Calu3 (cell line): ENCODE results near the gene USF2. TPM values are rescaled to one million over a fixed set of nuclear protein-coding genes. Genes with fewer than 3 reads are reported as not detected.

Experiments used
- BruUV-seq: library from RNA; stranded (reverse); fragments of 400-500 nt; replicated peaks from 2 replicates; lab custom pipeline; 2021; lab: Mats Ljungman, UMichigan
- CTCF ChIA-PET: fragments of 300-600 bp; sonication (Branson Sonifier 250); formaldehyde crosslinking; loops from one replicate; lab custom pipeline; 2022; ENCODE audit warnings: antibody characterized with exemption; lab: Charles Lee
- DNase-seq: peaks from one replicate; pipeline ENCODE4 v3.0.0; 2022
- H3K27ac Mint-ChIP-seq: one replicate; pipeline ENCODE4 v1.8.0; 2022; ENCODE audit warnings: mixed read lengths; ENCODE audit not compliant: unreplicated experiment
- H3K27me3 Mint-ChIP-seq: one replicate; pipeline ENCODE4 v1.8.0; 2022; ENCODE audit warnings: mixed read lengths; ENCODE audit not compliant: unreplicated experiment
- H3K36me3 Mint-ChIP-seq: one replicate; pipeline ENCODE4 v1.8.0; 2022; ENCODE audit warnings: mild to moderate bottlenecking, moderate library complexity, mixed read lengths; ENCODE audit not compliant: insufficient read depth, unreplicated experiment
- H3K4me1 Mint-ChIP-seq: one replicate; pipeline ENCODE4 v1.8.0; 2022; ENCODE audit warnings: mild to moderate bottlenecking, low read depth, mixed read lengths; ENCODE audit not compliant: unreplicated experiment
- H3K4me3 Mint-ChIP-seq: one replicate; pipeline ENCODE4 v1.8.0; 2022; ENCODE audit warnings: mild to moderate bottlenecking, low read depth, moderate library complexity, mixed read lengths; ENCODE audit not compliant: unreplicated experiment
- H3K9me3 Mint-ChIP-seq: one replicate; pipeline ENCODE4 v1.8.0; 2022; ENCODE audit warnings: low read depth, mixed read lengths; ENCODE audit not compliant: unreplicated experiment
- CTCF ChIP-seq: fragments of 200-600 bp; IDR thresholded peaks from one replicate; pipeline ENCODE4 v1.8.0; 2022; ENCODE audit warnings: antibody characterized with exemption; ENCODE audit not compliant: unreplicated experiment
- intact Hi-C: fragments of 100-400 bp; cut with micrococcal nuclease; formaldehyde crosslinking; loops from one replicate; pipeline ENCODE4 v1.10.0; 2022; ENCODE audit not compliant: unreplicated experiment
- total RNA-seq: library from RNA; stranded (reverse); gene quantifications from 2 replicates; pipeline ENCODE4 v1.2.3, GENCODE V29; 2022

USF2 gene
- total RNA-seq, 1 experiment from 2014 or later = 127 TPM

- Mint-ChIP-seq H3K4me1 (no peaks in the 10 kb centered on the region), H3K27ac (no peak overlapping the region), H3K9me3 (no peaks in the 10 kb centered on the region), H3K36me3 (peaks cover 82% of the 10 kb centered on the region), H3K4me3 (no peak overlapping the region), H3K27me3 (no peaks in the 10 kb centered on the region)
- intact Hi-C loops = no loop called here
- CTCF ChIA-PET = interaction anchor here (0.5 to 1.4 kb wide), 2 partner anchors 12 to 58 kb away, joined by 3 to 4 read pairs; no protein-coding TSS in a partner anchor
- no peak for TF ChIP-seq CTCF
- no TSS peak for BruUV-seq
- DNase-seq = no peak
Measured at GRCh38 chr19:35273686-35274259, 5.0 kb downstream of the USF2 start.

DNA sequence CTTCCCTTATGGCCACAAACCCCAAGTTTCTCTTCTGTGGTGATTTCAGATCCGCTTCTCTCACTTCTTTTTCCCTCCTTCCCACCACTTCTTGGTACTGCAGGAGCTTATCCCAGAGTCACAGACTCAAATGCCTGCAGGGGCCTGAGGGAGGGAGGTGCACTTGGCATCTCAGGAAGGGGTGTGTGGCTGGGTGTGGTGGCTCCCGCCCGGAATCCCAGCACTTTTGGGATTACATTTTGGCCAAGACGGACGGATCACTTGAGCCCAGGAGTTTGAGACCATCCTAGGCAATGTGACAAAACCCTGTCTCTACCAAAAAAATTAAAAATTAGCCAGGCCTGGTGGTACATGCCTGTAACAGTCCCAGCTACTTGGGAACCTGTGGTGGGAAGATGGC lies 5.6 kb downstream of the USF2 start:
- DNase-seq = no peak
- no TSS peak for BruUV-seq
- no peak overlapping the region for H3K4me3 Mint-ChIP-seq
- H3K4me1 Mint-ChIP-seq = no peaks in the 10 kb centered on the region
- H3K27ac Mint-ChIP-seq = no peak overlapping the region
- H3K36me3 Mint-ChIP-seq = peaks cover 84% of the 10 kb centered on the region
- H3K9me3 Mint-ChIP-seq = no peaks in the 10 kb centered on the region
- CTCF ChIA-PET = interaction anchor here (0.5 to 1.4 kb wide), 2 partner anchors 11 to 58 kb away, joined by 3 to 4 read pairs; no protein-coding TSS in a partner anchor
- intact Hi-C loops = no loop called here
- TF ChIP-seq CTCF = no peak
- no peaks in the 10 kb centered on the region for H3K27me3 Mint-ChIP-seq

GRCh38 chr19:35276706-35277281 lies 8.0 kb downstream of the USF2 start:
- H3K27me3 Mint-ChIP-seq = peaks cover 10% of the 10 kb centered on the region
- H3K4me1 Mint-ChIP-seq = no peaks in the 10 kb centered on the region
- TF ChIP-seq CTCF = no peak
- BruUV-seq = no TSS peak
- H3K27ac Mint-ChIP-seq = no peak overlapping the region
- DNase-seq = no peak
- H3K4me3 Mint-ChIP-seq = no peak overlapping the region
- CTCF ChIA-PET = no interaction called here
- intact Hi-C loops = no loop called here
- no peaks in the 10 kb centered on the region for H3K9me3 Mint-ChIP-seq
- H3K36me3 Mint-ChIP-seq = peaks cover 72% of the 10 kb centered on the region

DNA sequence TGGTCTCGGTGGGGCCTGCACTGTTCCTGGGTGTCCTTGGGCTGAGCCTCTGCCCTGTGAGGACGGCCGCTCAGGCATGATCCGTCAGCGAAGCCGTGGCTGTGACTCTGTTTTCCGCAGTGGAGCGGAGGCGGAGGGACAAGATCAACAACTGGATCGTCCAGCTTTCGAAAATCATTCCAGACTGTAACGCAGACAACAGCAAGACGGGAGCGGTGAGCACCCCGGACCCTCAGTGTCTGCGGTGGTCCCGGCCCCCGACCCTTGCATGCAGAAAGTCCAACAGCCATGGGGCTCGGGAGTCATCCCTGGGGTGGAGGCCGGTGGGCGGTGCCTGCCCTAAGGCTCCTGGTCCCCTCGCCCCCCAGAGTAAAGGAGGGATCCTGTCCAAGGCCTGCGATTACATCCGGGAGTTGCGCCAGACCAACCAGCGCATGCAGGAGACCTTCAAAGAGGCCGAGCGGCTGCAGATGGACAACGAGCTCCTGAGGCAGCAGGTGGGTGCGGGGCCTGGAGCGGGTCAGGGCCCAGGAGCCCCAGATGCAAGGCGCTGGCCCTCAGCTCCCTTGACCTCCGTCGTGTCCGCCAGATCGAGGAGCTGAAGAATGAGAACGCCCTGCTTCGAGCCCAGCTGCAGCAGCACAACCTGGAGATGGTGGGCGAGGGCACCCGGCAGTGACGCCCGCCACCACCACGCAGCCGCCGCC lies 10.0 kb downstream of the USF2 start:
- CTCF ChIA-PET = no interaction called here

More for the DNA sequence above, 10.0 kb downstream of the USF2 start:
- no peaks in the 10 kb centered on the region for H3K4me1 Mint-ChIP-seq
- peaks cover 29% of the 10 kb centered on the region for H3K27me3 Mint-ChIP-seq
- H3K27ac Mint-ChIP-seq = no peak overlapping the region
- peaks cover 58% of the 10 kb centered on the region for H3K36me3 Mint-ChIP-seq
- H3K4me3 Mint-ChIP-seq = no peak overlapping the region
- no TSS peak for BruUV-seq
- no peak for TF ChIP-seq CTCF
- DNase-seq = no peak
- no peaks in the 10 kb centered on the region for H3K9me3 Mint-ChIP-seq
- intact Hi-C loops = no loop called here
